Left colon (tissue), 2 donors: ENCODE data around the gene SRP9. TPM values are rescaled to one million over a fixed set of nuclear protein-coding genes. Genes with fewer than 3 reads are reported as not detected.
A peak's percentile ranks its signal among the peaks of the same experiment; 100 is the strongest.
"Not testable (repeated sequence)": the region's sequence is repeated elsewhere in the genome, so short reads cannot be mapped to it uniquely, and the experiment has no call there.

Source experiments
- ATAC-seq: fragments of 200-7000 bp; cut with Tn5 transposase; one replicate; pipeline ENCODE4 v1.9.1; 2020; ENCODE audit warnings: mild to moderate bottlenecking, moderate library complexity
- DNase-seq, 2 donors: peaks; one replicate each; pipeline ENCODE4 v3.0.0-alpha.2; 2020
- intact Hi-C, 2 donors: fragments of 100-400 bp; cut with DNase I in 1 of 2; cut with micrococcal nuclease in 1 of 2; formaldehyde crosslinking; loops; one replicate each; pipeline versions ENCODE4 v1.11.2 to v1.14.0; 2022; cut with DNase I, micrococcal nuclease
- total RNA-seq, 2 donors: library from RNA; stranded (reverse); fragmentation: NEBNext Ultra II Directional; extraction: Animal tissue kit (Norgen Biotek cat#: 25700); gene quantifications; one replicate each; pipeline ENCODE4 v1.2.1, GENCODE V29; 2021
- donor health status: DM: no; HTN: no; CAD: no.
- donor health status: DM: yes; HTN: yes; CAD: no.

The SRP9 gene
- total RNA-seq, 2 donors from 2014 or later: 186 to 202 TPM

DNA sequence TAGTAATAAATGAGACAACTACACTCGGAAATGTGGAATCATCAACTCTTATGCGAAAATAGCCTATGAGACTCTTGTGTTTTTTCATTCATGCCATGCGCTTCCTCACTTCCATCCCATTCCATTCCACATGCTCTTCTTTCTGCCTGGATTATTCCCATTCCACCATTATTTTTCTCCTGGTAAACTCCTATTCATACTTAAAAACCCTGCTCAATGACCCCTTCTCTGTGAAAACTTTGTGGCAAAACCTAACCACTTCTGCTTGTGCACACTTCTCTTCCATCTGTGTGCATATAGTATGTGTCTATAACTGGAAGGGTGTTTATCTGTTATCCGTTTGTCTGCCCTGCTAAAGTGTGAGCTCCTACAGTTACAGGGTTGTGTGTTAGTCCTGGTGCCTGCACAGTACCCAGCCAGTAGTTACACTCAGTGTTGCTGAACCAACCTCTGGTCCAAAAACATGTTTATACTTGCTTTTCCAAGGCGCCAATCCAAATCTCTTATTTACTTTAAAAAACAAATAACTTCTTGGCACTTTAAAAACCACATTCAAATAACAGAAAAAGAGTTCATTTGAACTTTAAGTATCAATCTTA, 43.0 kb downstream of the SRP9 start:
- ATAC-seq (no peak), DNase-seq (no peak)
- intact Hi-C loops: no loop called here

- intact Hi-C loops: no loop called here
- DNase-seq (no peak), ATAC-seq (no peak)
These were observed 45.2 kb downstream of the SRP9 start for GRCh38 chr1:225822655-225823403.

DNA sequence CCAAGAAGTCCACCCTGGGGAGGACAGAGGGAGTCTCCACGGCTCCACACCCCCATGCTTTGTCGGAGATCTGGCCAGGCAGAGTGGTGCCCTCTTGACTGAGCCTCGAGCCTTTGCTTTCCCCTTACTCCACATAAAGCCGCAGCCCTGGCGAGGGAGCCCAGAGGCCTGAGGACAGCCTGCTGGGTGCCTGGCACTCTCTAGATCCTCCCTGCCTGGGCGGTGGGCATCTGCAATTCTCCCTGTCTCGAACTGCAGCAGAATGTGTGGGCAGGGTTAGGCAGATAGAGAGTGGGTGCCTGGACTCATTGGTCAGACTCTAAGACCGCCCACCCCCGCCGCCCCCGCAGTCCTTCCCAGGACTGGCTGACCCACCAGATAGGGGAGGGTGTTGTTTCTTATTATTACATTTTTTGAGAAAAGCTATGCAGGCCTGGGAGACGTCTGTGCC, 46.2 kb downstream of the SRP9 start:
- no peak for DNase-seq
- intact Hi-C loops: no loop called here
- no peak for ATAC-seq

DNA sequence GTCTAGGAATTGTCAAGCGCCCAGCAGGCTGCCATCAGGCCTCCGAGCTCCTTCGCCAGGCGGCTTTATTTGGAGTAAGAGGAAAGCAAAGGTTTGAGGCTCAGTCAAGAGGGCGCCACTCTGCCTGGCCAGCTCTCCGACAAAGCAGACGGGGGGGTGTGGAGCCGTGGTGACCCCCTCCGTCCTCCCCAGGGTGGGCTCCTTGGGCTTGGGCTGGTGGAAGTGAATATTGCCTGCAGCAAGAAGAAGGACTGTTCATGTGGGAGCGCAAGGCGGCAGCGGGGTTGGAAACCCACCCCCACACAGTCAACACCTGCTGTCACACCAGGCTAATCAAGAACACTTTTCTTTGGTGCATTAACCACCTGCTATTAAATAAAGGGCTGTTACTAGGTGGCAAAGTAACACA, 46.9 kb downstream of the SRP9 start:
- no peak for ATAC-seq
- intact Hi-C loops: no loop called here
- no peak for DNase-seq

- DNase-seq: no peak
- intact Hi-C loops: no loop called here
- ATAC-seq: peak; percentile 53
These were observed 47.5 kb downstream of the SRP9 start for GRCh38 chr1:225825078-225825477.

- intact Hi-C loops: no loop called here
- DNase-seq (no peak), ATAC-seq (no peak)
These were observed 48.0 kb downstream of the SRP9 start for GRCh38 chr1:225825607-225826007.

DNA sequence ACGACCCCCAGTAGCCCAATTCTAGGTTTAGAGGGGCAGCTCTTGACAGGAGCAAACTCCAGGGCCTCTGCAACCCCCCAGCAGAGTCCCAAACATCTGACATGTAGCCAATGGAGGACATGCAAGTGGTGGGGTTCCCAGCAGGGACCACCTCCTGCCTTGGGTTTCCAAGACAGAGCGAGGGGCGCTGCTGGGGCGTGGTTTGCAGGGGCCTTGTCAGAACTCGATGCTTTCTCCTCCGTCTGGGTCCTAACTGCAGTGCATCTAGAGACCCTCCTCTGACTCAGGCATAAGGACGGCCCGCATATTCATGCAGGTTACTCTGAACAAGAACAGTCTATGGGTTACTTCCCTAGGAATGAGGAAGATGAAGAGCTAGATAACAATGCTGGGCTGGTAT, 49.5 kb downstream of the SRP9 start:
- DNase-seq: peak in 1 of 2 donors; percentile 5
- no peak for ATAC-seq

GRCh38 chr1:225828706-225829345, 51.2 kb downstream of the SRP9 start:
- ATAC-seq (no peak), DNase-seq (peak in 1 of 2 donors; percentile 12)
- intact Hi-C loops: no loop called here

More for the DNA sequence above, 49.5 kb downstream of the SRP9 start:
- intact Hi-C loops: no loop called here

DNA sequence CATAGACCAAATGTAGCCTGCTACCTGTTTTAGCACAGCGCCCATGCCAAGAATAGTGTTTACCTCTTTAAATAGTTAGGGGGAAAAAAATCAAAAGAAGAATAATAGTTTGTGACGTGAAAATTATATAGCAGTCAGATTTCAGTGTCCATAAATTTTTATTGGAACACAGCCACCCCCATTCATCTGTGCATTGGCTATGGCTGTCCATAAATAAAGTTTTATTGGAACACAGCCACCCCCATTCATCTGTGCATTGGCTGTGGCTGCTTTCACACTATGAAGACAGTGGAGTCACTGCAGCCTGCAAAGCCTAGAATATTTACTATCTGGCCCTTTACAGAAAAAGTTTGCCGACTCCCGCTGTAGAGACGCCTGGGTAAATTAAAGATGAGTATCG, 53.2 kb downstream of the SRP9 start:
- ATAC-seq (no peak), DNase-seq (no peak)
- intact Hi-C loops: no loop called here

- ATAC-seq (no peak), DNase-seq (no peak)
- intact Hi-C loops: no loop called here
These were observed 57.0 kb downstream of the SRP9 start for GRCh38 chr1:225834417-225835329.

GRCh38 chr1:225835856-225836255, 58.2 kb downstream of the SRP9 start:
- intact Hi-C loops: no loop called here
- ATAC-seq (no peak), DNase-seq (no peak)

GRCh38 chr1:225836296-225836695, 58.7 kb downstream of the SRP9 start:
- DNase-seq, intact Hi-C loops, ATAC-seq: not testable (repeated sequence)

- ATAC-seq: no peak
- intact Hi-C loops: no loop called here
- DNase-seq: no peak
These were observed 61.2 kb downstream of the SRP9 start for GRCh38 chr1:225838793-225839192.

Other genes with a start within 250 kb of the SRP9 start
- gene ENAH, start 124.7 kb upstream of the SRP9 start, total RNA-seq: 10 to 100 TPM; 29.7 to 43.3 TPM
- gene EPHX1, start 32.3 kb downstream of the SRP9 start, total RNA-seq: 10 to 100 TPM; 59.3 to 67.3 TPM
- 100 to 1,000 TPM; 108 to 196 TPM for gene TMEM63A, start 104.6 kb downstream of the SRP9 start, total RNA-seq
- 100 to 1,000 TPM; 106 to 385 TPM for gene LEFTY1, start 111.3 kb downstream of the SRP9 start, total RNA-seq
- gene PYCR2, start 146.4 kb downstream of the SRP9 start, total RNA-seq: 10 to 100 TPM; 34.8 to 42.3 TPM
- gene LEFTY2, start 163.4 kb downstream of the SRP9 start, total RNA-seq: 10 to 100 TPM in 1 of 2 donors, under 1 TPM in 1; 0.36 to 74.3 TPM
- 10 to 100 TPM; 16.2 to 16.4 TPM for gene SDE2, start 221.5 kb downstream of the SRP9 start, total RNA-seq